Stimulated activated CD8-positive, alpha-beta memory T cell treated with anti-CD3 and anti-CD28 coated beads, Interleukin-15, amount 100 ng/mL, for 4 hours (primary cell): ENCODE data around the gene TSTD1.
"Not testable (repeated sequence)": the region's sequence is repeated elsewhere in the genome, so short reads cannot be mapped to it uniquely, and the experiment has no call there.

Source experiments
- DNase-seq, 2 donors: peaks; one replicate each; pipeline ENCODE4 v3.0.0-alpha.2; 2020; ENCODE audit warnings: low read depth in 2 of 2

Gene TSTD1

DNA sequence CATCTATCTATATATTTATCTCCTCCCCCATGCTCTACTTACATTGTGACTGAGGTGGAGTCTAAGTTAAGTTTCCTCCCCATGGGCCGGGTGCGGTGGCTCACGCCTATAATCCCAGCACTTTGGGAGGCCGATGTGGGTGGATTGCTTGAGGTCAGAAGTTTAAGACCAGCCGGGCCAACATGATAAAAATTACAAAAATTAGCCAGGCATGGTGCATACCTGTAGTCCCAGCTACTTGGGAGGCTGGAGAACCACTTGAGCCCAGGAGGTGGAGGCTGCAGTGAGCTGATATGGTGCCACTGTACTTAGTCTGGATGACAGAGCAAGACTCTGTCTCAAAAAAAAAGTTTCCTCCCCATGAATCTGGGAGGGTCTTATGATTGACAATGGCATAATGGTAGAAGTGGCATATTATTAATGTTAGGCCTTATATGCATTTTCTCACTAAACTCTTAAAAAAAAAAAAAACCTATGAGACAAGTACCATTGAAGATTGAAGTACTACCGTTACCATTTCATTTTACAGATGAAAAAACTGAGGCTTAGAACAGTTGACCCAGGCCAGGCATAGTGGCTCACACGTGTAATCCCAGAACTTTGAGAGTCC lies 29.1 kb downstream of the TSTD1 start:
- no peak for DNase-seq

DNA sequence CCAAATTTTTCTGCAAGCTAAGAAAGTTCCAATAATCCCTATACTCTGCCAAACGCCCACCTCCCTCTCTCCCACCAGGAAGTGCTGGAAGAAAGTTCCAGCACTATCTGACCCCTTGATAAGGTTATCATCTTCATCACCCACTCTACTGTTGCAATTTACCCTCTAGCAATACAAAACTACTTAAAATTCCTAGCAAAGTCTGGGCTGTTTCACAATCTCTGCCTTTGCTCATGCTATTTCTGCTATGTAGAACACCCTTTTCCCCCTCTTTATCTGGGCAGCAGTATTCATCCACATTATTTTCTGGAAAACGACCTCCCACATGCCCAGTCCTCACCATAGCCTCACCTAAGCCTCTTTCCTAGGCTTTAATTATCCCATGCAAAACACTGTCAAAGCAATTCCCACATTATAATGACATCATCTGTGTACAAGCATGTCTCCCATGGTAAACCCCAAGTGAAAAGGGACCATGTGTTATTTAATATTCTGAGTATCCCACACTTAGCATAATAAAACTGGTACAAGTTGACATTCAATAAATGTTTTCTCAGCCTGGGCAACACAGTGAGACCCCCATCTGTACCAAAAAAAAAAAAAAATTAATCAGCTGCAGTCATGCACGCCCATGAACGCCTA lies 29.8 kb downstream of the TSTD1 start:
- no peak for DNase-seq

DNA sequence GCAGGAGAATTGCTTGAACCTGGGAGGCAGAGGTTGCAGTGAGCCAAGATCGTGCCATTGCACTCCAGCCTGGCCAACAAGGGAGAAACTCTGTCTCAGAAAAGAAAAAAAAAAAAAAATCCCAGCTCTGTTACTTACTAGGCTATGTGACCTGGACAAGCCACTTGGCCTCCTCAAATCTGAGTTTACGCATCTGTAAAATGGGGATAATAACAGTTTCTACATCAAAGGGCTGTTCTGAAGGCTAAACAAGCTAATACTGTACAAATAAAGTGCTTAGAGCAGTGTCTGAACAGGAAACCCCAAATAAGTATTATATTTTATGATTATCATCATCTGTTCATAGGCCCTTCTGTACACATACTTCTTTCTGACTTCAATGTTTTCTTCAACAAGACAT lies 31.4 kb downstream of the TSTD1 start:
- no peak for DNase-seq

DNA sequence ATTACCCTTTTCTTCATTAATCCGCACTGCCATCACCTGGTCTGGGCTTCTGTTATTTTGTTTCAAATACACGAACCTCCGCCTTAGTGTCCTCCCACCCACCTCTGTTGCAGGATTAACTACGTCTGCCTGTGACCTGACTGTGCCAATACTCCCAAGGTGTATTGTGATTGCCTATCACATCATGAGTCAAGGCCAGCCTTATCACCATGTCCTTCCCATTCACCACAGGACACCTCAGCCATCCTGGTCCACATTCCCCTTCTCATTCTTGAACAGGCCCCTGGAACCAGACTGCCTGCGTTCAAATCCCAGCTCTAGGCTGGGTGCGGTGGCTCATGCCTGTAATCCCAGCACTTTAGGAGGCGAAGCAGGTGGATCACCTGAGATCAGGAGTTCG lies 32.2 kb downstream of the TSTD1 start:
- DNase-seq, result no peak

DNA sequence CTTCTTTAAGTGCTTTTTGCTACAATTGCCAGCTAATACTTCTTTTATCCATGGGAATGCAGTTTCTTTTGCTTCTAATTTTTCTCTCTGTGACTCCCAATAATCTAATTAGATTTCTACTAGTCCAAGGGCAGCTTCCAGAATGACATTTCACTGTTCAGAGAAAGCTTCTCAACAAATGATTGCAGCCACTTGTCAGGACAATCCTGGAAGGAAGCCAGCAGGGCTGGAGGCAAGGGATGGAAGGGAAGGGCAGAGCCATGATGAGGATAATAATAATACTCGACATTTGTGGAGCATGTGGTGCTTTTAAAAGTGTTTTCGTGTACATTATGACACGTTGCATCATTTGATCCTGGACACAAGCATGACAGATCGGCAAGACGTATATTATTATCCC lies 37.2 kb downstream of the TSTD1 start:
- no peak for DNase-seq

DNA sequence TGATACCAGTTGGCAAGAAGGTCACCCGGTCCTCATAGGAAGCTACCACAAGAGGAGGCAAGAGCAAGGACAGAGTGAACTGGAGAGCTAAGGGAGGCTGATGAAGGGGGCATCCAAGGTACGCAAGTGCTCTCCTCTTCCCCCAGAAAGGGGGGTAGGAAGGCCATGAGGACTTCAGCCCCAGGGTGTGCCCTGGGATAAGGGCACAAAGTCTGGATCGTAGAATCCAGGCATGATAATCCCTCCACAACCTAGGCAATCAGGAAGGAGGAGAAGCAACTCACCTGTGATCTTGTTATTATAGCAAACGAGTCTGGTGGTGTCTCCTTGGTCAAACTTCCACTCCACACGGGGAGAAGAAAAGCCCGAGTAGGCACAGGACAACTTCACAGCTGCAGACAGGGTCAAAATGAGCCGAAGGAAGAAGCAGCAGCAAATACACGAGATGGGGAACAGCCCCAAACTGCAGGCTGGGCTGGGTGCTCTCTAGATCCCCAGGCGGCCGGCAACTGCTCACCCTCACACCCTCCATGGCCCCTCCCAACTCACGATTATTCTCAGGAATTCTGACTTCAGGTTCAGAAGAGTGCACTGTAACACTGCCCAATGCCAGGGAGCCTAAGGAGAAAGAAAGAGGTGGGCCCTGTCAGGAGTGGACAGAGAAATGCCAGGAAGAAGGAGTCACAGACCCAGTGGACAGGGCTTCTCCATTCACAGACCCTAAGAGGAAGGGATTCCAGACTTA lies 37.9 kb downstream of the TSTD1 start:
- no peak for DNase-seq

- DNase-seq, result no peak
These were observed 39.4 kb downstream of the TSTD1 start for GRCh38 chr1:160999376-160999775.

DNA sequence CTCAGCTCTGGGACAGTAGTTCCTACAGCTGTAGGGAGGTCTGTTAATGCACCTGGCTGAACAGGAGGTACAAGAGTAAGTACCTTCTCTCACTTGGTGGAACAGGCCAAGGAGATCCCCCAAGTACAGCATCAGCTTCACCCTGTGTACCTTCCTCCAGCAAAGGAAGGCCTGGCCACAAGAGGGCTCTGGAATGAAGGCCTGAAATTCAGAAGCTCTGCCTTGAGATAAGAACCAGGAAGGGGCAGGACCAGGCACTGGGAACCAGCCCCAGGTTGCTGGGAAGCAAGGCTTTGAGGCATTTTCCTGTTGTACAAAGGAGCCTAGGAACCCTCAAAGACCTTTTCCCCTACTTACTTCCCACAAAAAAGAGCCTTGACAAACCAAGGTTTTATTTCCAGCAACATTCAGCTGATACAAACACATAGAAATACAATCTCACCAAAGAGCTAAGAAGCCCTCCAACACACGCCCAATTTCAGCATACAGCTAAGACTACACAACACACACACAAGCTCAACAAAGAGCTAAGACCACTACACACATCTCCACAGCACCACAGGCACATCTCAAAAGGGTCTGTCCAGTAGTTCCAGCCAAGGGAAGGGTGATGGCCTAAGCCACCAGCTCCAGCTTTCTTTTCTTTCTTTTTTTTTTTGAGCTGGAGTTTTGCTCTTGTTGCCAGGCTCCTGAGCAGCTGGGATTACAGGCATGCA lies 41.3 kb downstream of the TSTD1 start:
- DNase-seq, result peak in 1 of 2 donors; percentile 33

- no peak for DNase-seq
These were observed 42.6 kb downstream of the TSTD1 start for GRCh38 chr1:160996178-160996577.

GRCh38 chr1:160993544-160994193 lies 45.1 kb downstream of the TSTD1 start:
- no peak for DNase-seq

DNA sequence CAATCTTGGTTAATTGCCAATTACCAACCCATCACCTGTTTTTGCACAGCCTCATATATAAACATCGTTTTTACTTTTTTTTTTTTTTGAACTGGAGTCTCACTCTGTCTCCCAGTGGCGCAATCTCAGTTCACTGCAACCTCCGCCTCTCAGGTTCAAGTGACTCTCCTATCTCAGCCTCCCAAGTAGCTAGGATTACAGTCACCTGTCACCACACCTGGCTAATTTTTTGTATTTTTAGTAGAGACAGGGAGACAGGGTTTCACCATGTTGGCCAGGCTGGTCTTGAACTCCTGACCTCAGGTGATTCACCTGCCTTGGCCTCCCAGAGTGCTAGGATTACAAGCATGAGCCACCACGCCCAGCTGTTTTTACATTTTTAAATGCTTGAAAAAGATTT lies 46.7 kb downstream of the TSTD1 start:
- not testable (repeated sequence) for DNase-seq
